PC-3 (cell line): ENCODE data around the gene PDZD2.

Source experiments
- CTCF ChIP-seq: fragments of 300-600 bp; sonication (generic); conservative IDR thresholded peaks from 2 replicates; pipeline ENCODE4 v1.5.1; 2017; ENCODE audit warnings: antibody characterized with exemption, low read depth, mild to moderate bottlenecking, low read length
- EZH2phosphoT487 ChIP-seq: fragments of 300-600 bp; sonication (generic); IDR thresholded peaks from 2 replicates; pipeline ENCODE4 v1.6.1; 2018; ENCODE audit warnings: mild to moderate bottlenecking, antibody characterized with exemption, low read length, borderline replicate concordance

GRCh38 chr5:31720811-31721345, 81.9 kb downstream of the PDZD2 start:
- no peak for TF ChIP-seq CTCF
- no peak for TF ChIP-seq EZH2phosphoT487
